OCI-LY7 (cell line): ENCODE data around the gene MAP3K6. TPM values are rescaled to one million over a fixed set of nuclear protein-coding genes. Genes with fewer than 3 reads are reported as not detected.

Experiments
- BruUV-seq: library from RNA; stranded (reverse); fragments of 400-500 nt; replicated peaks from 2 replicates; lab custom pipeline; 2021; lab: Mats Ljungman, UMichigan
- CTCF ChIA-PET: fragments of 300-600 bp; sonication (Branson Sonifier 250); formaldehyde crosslinking; loops from one replicate; lab custom pipeline; 2022; ENCODE audit warnings: antibody characterized with exemption; ENCODE audit not compliant: unreplicated experiment; lab: Charles Lee
- POLR2A ChIA-PET: fragments of 300-600 bp; sonication (Branson Sonifier 250); formaldehyde crosslinking; loops from one replicate; lab custom pipeline; 2022; ENCODE audit warnings: antibody characterized with exemption; lab: Charles Lee
- DNase-seq: peaks from one replicate; pipeline ENCODE4 v3.0.0-alpha.2; 2015; ENCODE audit warnings: low spot score
- H2AFZ ChIP-seq: fragments of 200-600 bp; sonication (generic), shearing (Covaris generic); 2 replicates; pipeline ENCODE4 v1.6.1; 2014; ENCODE audit warnings: mild to moderate bottlenecking, antibody characterized with exemption, low read length, moderate library complexity
- H3K27ac ChIP-seq: fragments of 200-600 bp; sonication (generic); 2 replicates; pipeline ENCODE4 v1.5.1; 2014; ENCODE audit warnings: mixed run types, low read depth, mild to moderate bottlenecking, moderate library complexity, low read length, inconsistent platforms; ENCODE audit not compliant: poor library complexity, severe bottlenecking
- H3K36me3 ChIP-seq: fragments of 200-600 bp; sonication (generic); 2 replicates; pipeline ENCODE4 v1.6.1; 2014; ENCODE audit warnings: mild to moderate bottlenecking, antibody characterized with exemption, low read length, moderate library complexity, mixed read lengths; ENCODE audit not compliant: insufficient read depth
- H3K4me1 ChIP-seq: fragments of 200-600 bp; sonication (generic); 2 replicates; pipeline ENCODE4 v1.5.1; 2014; ENCODE audit warnings: mild to moderate bottlenecking, low read length; ENCODE audit not compliant: insufficient read depth, poor library complexity, severe bottlenecking
- H3K4me2 ChIP-seq: fragments of 200-600 bp; sonication (generic); 2 replicates; pipeline ENCODE4 v1.6.1; 2014; ENCODE audit warnings: mild to moderate bottlenecking, low read length
- H3K4me3 ChIP-seq: fragments of 200-600 bp; sonication (generic); 2 replicates; pipeline ENCODE4 v1.5.1; 2014; ENCODE audit warnings: mild to moderate bottlenecking, low read depth, low read length; ENCODE audit not compliant: poor library complexity, severe bottlenecking
- H3K79me2 ChIP-seq: fragments of 200-600 bp; sonication (generic); 2 replicates; pipeline ENCODE4 v1.6.1; 2016; ENCODE audit warnings: low read depth, mild to moderate bottlenecking, low read length, moderate library complexity, mixed read lengths; ENCODE audit not compliant: insufficient read depth
- H3K9me2 ChIP-seq: fragments of 200-600 bp; sonication (generic); 2 replicates; pipeline ENCODE4 v1.6.1; 2016; ENCODE audit warnings: mild to moderate bottlenecking, low read length, mixed read lengths; ENCODE audit not compliant: insufficient read depth
- H3K9me3 ChIP-seq: fragments of 200-600 bp; sonication (generic); 2 replicates; pipeline ENCODE4 v1.6.1; 2014; ENCODE audit warnings: mild to moderate bottlenecking, mixed run types, low read length, mixed read lengths
- H4K20me1 ChIP-seq: fragments of 200-600 bp; sonication (generic); 2 replicates; pipeline ENCODE4 v1.6.1; 2014; ENCODE audit warnings: mild to moderate bottlenecking, antibody characterized with exemption, low read length, moderate library complexity, mixed read lengths; ENCODE audit not compliant: insufficient read depth
- EZH2phosphoT487 ChIP-seq: fragments of 200-600 bp; sonication (generic); IDR thresholded peaks from 2 replicates; pipeline ENCODE4 v1.6.1; 2018; ENCODE audit warnings: low read depth, borderline replicate concordance, mild to moderate bottlenecking, mixed run types, antibody characterized with exemption, low read length, moderate library complexity, mixed read lengths
- intact Hi-C: fragments of 100-400 bp; cut with micrococcal nuclease; formaldehyde crosslinking; loops from one replicate; pipeline ENCODE4 v1.10.0; 2022; ENCODE audit not compliant: unreplicated experiment
- total RNA-seq, 2 experiments: library from RNA; depleted of rRNA in 1 of 2; stranded (reverse); fragments of >200 nt in 1 of 2; shearing (Covaris generic) in 1 of 2; gene quantifications; 2 replicates each; pipeline ENCODE4 v1.2.3, GENCODE V29; 2014 to 2022
- TF ChIP-seq, protein P1 (sequence below): fragments of 200-600 bp; sonication (generic); conservative IDR thresholded peaks from 2 replicates; pipeline ENCODE4 v1.5.1; 2014; ENCODE audit warnings: mild to moderate bottlenecking, antibody characterized with exemption, low read length, moderate library complexity, mixed read lengths

MAP3K6 gene
- total RNA-seq, 2 experiments from 2014 or later = 5.9 to 8.0 TPM

DNA sequence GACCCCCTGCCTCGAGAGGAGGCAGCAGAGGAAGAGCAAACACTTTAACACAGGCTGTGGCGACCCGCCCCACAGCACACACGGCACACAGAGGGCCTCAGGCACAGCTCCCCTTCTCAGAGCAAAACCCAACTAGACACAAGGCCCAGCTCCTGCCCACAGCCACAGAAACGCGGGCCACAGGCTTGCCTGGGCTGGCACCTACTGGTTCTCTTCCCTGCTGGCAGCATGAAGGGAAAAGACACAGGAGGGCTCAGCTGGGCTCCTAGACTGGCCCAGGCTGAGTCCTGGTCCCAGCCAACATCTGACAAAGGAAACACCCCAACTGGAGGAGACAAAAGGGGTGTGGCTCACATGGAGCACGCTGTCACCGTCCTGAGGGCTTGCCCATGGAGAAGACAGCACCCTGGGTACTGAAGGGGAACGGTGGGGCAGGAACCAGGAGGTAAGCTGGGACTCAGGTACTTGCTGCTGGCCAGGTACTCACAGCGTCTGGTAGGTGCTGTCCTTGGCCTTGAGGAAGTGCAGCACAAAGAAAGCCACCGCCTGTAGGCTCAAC lies 12.9 kb upstream of the MAP3K6 start:
- Histone ChIP-seq H3K9me3 (no peaks in the 10 kb centered on the region), H3K4me1 (no peaks in the 10 kb centered on the region), H3K4me3 (no peak overlapping the region), H3K27ac (no peak overlapping the region), H3K4me2 (no peak overlapping the region), H2AFZ (no peak overlapping the region), H3K79me2 (no peaks in the 10 kb centered on the region), H3K36me3 (no peaks in the 10 kb centered on the region), H4K20me1 (no peaks in the 10 kb centered on the region), H3K9me2 (no peaks in the 10 kb centered on the region)
- ChIA-PET CTCF (no interaction called here), POLR2A (interaction anchor here (1.0 kb wide), 1 partner anchor 336 kb away, joined by 7 read pairs; no protein-coding TSS in a partner anchor)
- intact Hi-C loops = no loop called here
- BruUV-seq = no TSS peak
- DNase-seq = no peak
- TF ChIP-seq, protein P1, sequence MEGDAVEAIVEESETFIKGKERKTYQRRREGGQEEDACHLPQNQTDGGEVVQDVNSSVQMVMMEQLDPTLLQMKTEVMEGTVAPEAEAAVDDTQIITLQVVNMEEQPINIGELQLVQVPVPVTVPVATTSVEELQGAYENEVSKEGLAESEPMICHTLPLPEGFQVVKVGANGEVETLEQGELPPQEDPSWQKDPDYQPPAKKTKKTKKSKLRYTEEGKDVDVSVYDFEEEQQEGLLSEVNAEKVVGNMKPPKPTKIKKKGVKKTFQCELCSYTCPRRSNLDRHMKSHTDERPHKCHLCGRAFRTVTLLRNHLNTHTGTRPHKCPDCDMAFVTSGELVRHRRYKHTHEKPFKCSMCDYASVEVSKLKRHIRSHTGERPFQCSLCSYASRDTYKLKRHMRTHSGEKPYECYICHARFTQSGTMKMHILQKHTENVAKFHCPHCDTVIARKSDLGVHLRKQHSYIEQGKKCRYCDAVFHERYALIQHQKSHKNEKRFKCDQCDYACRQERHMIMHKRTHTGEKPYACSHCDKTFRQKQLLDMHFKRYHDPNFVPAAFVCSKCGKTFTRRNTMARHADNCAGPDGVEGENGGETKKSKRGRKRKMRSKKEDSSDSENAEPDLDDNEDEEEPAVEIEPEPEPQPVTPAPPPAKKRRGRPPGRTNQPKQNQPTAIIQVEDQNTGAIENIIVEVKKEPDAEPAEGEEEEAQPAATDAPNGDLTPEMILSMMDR = no peak
- TF ChIP-seq EZH2phosphoT487 = no peak

DNA sequence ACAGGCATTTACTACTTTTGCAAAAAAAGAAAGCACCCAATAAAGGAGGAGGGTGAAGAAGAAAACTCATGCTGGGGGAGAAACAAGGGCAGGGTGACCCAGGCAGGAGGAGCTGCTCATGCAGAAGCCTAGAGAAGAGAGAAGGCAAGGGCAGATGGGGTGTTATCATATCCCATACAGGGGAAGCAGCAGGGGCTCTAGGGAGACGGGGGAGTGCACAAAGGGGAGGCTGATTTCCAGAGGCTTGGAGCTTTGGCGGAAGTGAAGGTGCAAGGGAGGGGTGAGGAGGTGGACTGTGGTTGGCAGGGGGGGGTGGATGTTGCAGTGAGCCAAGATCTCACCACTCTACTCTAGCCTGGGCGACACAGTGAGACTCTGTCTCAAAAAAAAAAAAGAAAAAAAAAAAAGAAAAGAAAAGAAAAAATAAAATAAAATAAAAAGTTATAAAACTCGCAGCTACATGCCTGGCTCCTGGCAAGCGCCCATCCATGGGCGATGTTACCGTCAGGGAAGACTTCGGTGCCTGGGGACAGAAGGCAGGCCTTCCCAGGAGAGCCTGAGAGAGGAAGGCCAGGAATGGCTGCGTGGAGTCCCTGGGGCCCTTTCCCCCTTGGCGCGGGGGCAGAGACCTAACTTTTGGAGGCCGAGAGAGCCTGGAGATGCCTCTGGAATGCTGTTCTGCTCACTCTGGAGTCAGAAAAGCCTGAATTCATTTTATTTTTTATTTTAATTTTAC lies 11.2 kb upstream of the MAP3K6 start:
- Histone ChIP-seq H3K9me2 (no peaks in the 10 kb centered on the region), H3K36me3 (no peaks in the 10 kb centered on the region), H3K4me1 (no peaks in the 10 kb centered on the region), H3K9me3 (no peaks in the 10 kb centered on the region), H3K79me2 (no peaks in the 10 kb centered on the region), H2AFZ (no peak overlapping the region), H3K4me2 (no peak overlapping the region), H4K20me1 (no peaks in the 10 kb centered on the region), H3K4me3 (no peak overlapping the region), H3K27ac (no peak overlapping the region)
- no peak for DNase-seq
- POLR2A ChIA-PET = no interaction called here
- TF ChIP-seq, protein P1 = no peak
- no peak for TF ChIP-seq EZH2phosphoT487
- intact Hi-C loops = no loop called here
- CTCF ChIA-PET = interaction anchor here (0.5 kb wide), 1 partner anchor 291 kb away, joined by 4 read pairs; no protein-coding TSS in a partner anchor
- no TSS peak for BruUV-seq
